HCT116 (cell line): ENCODE results near the gene XYLT1. TPM values are rescaled to one million over a fixed set of nuclear protein-coding genes. Genes with fewer than 3 reads are reported as not detected.

Source experiments
- ATAC-seq: fragments of 200-7000 bp; cut with Tn5 transposase; 2 replicates; pipeline ENCODE4 v1.9.1; 2020; ENCODE audit warnings: mild to moderate bottlenecking, moderate library complexity
- BruUV-seq: library from RNA; stranded (reverse); fragments of 400-500 nt; replicated peaks from 2 replicates; lab custom pipeline; 2021; lab: Mats Ljungman, UMichigan
- CTCF ChIA-PET: fragments of 300-600 bp; sonication (Branson Sonifier 250); formaldehyde crosslinking; loops from one replicate; lab custom pipeline; 2021; ENCODE audit warnings: antibody characterized with exemption; lab: Charles Lee
- POLR2A ChIA-PET: fragments of 300-600, 350-600 bp; sonication (Branson Sonifier 250); formaldehyde crosslinking; loops from one replicate; lab custom pipeline; 2021; ENCODE audit warnings: antibody characterized with exemption; lab: Charles Lee
- RAD21 ChIA-PET, 2 experiments: fragments of 300-600 bp; sonication (Branson Sonifier 250); formaldehyde crosslinking; loops; one replicate each; lab custom pipeline; 2023; ENCODE audit warnings: low total read pairs in 2 of 2; ENCODE audit not compliant: uncharacterized antibody in 2 of 2, unreplicated experiment in 2 of 2, low non-redundant PET in 1 of 2; lab: Charles Lee
- DNase-seq: peaks from one replicate; pipeline ENCODE4 v3.0.0-alpha.2; 2010; ENCODE audit warnings: low read depth, low spot score
- H2AFZ ChIP-seq: fragments of 200-600 bp; shearing (Covaris generic), sonication (generic); 2 replicates; pipeline ENCODE4 v1.6.1; 2017; ENCODE audit warnings: low read depth, mixed run types, mixed read lengths, antibody characterized with exemption, low read length; ENCODE audit not compliant: poor library complexity, severe bottlenecking
- H3K27ac ChIP-seq: 2 replicates; pipeline ENCODE4 v1.5.1; 2012; ENCODE audit warnings: low read depth, low read length
- H3K27me3 ChIP-seq: fragments of 200-600 bp; sonication (generic); 2 replicates; pipeline ENCODE4 v1.6.1; 2016; ENCODE audit warnings: mixed run types, low read length, mixed read lengths; ENCODE audit not compliant: insufficient read depth
- H3K36me3 ChIP-seq, 2 experiments: fragments of 200-500 bp in 1 of 2; fragments of 200-600 bp in 1 of 2; sonication (Bioruptor generic) in 1 of 2; sonication (generic) in 1 of 2; 2 replicates each; pipeline versions ENCODE4 v1.5.1 to v1.6.1; 2014 to 2016; ENCODE audit warnings: low read length in 2 of 2, inconsistent platforms in 1 of 2, mixed read lengths in 1 of 2, mixed run types in 1 of 2; ENCODE audit not compliant: insufficient read depth in 2 of 2, control insufficient read depth in 1 of 2
- H3K4me1 ChIP-seq, 2 experiments: fragments of 200-600 bp in 1 of 2; sonication (generic) in 1 of 2; 2 replicates each; pipeline versions ENCODE4 v1.5.1 to v1.6.1; 2012 to 2017; ENCODE audit warnings: low read length in 2 of 2, inconsistent platforms in 1 of 2, mild to moderate bottlenecking in 1 of 2, mixed read lengths in 1 of 2, mixed run types in 1 of 2, moderate library complexity in 1 of 2; ENCODE audit not compliant: insufficient read depth in 2 of 2, control insufficient read depth in 1 of 2
- H3K4me2 ChIP-seq: fragments of 200-600 bp; sonication (generic); 2 replicates; pipeline ENCODE4 v1.6.1; 2017; ENCODE audit warnings: mixed run types, low read length, mixed read lengths
- H3K4me3 ChIP-seq, 2 experiments: fragments of 200-600 bp in 1 of 2; sonication (generic) in 1 of 2; replicated peaks in 1 of 2; 2 replicates each; pipeline ENCODE4 v1.5.1; 2011 to 2016; ENCODE audit warnings: low read length in 2 of 2, control low read depth in 1 of 2, low read depth in 1 of 2, mild to moderate bottlenecking in 1 of 2, mixed read lengths in 1 of 2, mixed run types in 1 of 2
- H3K79me2 ChIP-seq: fragments of 200-600 bp; sonication (generic); 2 replicates; pipeline ENCODE4 v1.6.1; 2017; ENCODE audit warnings: mild to moderate bottlenecking, mixed run types, low read length, moderate library complexity, mixed read lengths; ENCODE audit not compliant: insufficient read depth
- H3K9ac ChIP-seq: fragments of 200-600 bp; sonication (generic); 2 replicates; pipeline ENCODE4 v1.6.1; 2016; ENCODE audit warnings: low read length, mixed read lengths
- H3K9me2 ChIP-seq: fragments of 200-600 bp; sonication (generic), shearing (Covaris generic); 2 replicates; pipeline ENCODE4 v1.6.1; 2017; ENCODE audit warnings: mixed run types, mild to moderate bottlenecking, moderate library complexity; ENCODE audit not compliant: insufficient read depth
- H3K9me3 ChIP-seq, 2 experiments: fragments of 200-500 bp in 1 of 2; fragments of 200-600 bp in 1 of 2; sonication (Bioruptor generic) in 1 of 2; sonication (generic) in 1 of 2; 2 replicates each; pipeline ENCODE4 v1.6.1; 2014 to 2017; ENCODE audit warnings: low read length in 2 of 2, mixed read lengths in 2 of 2, inconsistent platforms in 1 of 2, low read depth in 1 of 2, mild to moderate bottlenecking in 1 of 2, mixed run types in 1 of 2, moderate library complexity in 1 of 2; ENCODE audit not compliant: control insufficient read depth in 1 of 2, insufficient read depth in 1 of 2
- H4K20me1 ChIP-seq: fragments of 200-600 bp; sonication (generic), shearing (Covaris generic); 2 replicates; pipeline ENCODE4 v1.6.1; 2017; ENCODE audit warnings: mixed run types, mild to moderate bottlenecking, moderate library complexity; ENCODE audit not compliant: insufficient read depth
- ATF3 ChIP-seq: IDR thresholded peaks from 2 replicates; pipeline ENCODE4 v1.6.1; 2012
- CEBPB ChIP-seq: IDR thresholded peaks from 2 replicates; pipeline ENCODE4 v1.6.1; 2012; ENCODE audit warnings: low read depth
- EGR1 ChIP-seq: IDR thresholded peaks from 2 replicates; pipeline ENCODE4 v1.6.1; 2012; ENCODE audit warnings: low read depth
- ELF1 ChIP-seq: IDR thresholded peaks from 2 replicates; pipeline ENCODE4 v1.6.1; 2012; ENCODE audit warnings: low read depth, borderline replicate concordance
- FOSL1 ChIP-seq: IDR thresholded peaks from 2 replicates; pipeline ENCODE4 v1.6.1; 2012; ENCODE audit warnings: low read depth
- JUND ChIP-seq: IDR thresholded peaks from 2 replicates; pipeline ENCODE4 v1.6.1; 2012
- POLR2A ChIP-seq: IDR thresholded peaks from 2 replicates; pipeline ENCODE4 v1.7.0; 2011; ENCODE audit warnings: borderline replicate concordance; ENCODE audit not compliant: insufficient read depth, insufficient read length; ENCODE audit errors: extremely low read depth
- POLR2AphosphoS5 ChIP-seq: IDR thresholded peaks from 2 replicates; pipeline ENCODE4 v1.6.1; 2011; ENCODE audit warnings: mild to moderate bottlenecking, low read depth, low read length, moderate library complexity
- ZFX ChIP-seq: fragments of 450-650 bp; IDR thresholded peaks from 2 replicates; pipeline ENCODE4 v1.6.1; 2017
- ZNF274 ChIP-seq: fragments of 200-500 bp; sonication (Bioruptor generic); IDR thresholded peaks from 2 replicates; pipeline ENCODE4 v1.6.1; 2014; ENCODE audit warnings: mild to moderate bottlenecking, low read depth, low read length, inconsistent platforms
- intact Hi-C: fragments of 100-400 bp; cut with micrococcal nuclease; formaldehyde crosslinking; loops from 2 replicates; pipeline ENCODE4 v1.10.0; 2022
- total RNA-seq: library from RNA; stranded (reverse); gene quantifications from one replicate; pipeline ENCODE4 v1.2.1, GENCODE V29; 2021; ENCODE audit not compliant: unreplicated experiment
- TF ChIP-seq, protein P1 (sequence below): IDR thresholded peaks from 2 replicates; pipeline ENCODE4 v1.6.1; 2011; ENCODE audit warnings: mild to moderate bottlenecking, low read length, moderate library complexity; ENCODE audit not compliant: insufficient replicate concordance; ENCODE audit errors: extremely low read depth

The XYLT1 gene
- total RNA-seq, 1 experiment from 2014 or later, result 4.5 TPM

- H3K79me2 ChIP-seq, result no peaks in the 10 kb centered on the region
- no peak overlapping the region for H2AFZ ChIP-seq
- RAD21 ChIA-PET, result no interaction called here
- H3K4me2 ChIP-seq, result no peak overlapping the region
- DNase-seq (no peak), ATAC-seq (no peak)
- H3K4me3 ChIP-seq, result no peak overlapping the region
- no peak overlapping the region for H3K9ac ChIP-seq
- peaks cover 8% of the 10 kb centered on the region; the same call in 1 of the 2 replicates for H3K27me3 ChIP-seq
- H3K9me2 ChIP-seq, result no peaks in the 10 kb centered on the region
- intact Hi-C loops, result no loop called here
- no peak overlapping the region for H3K27ac ChIP-seq
- BruUV-seq, result no TSS peak
- CTCF ChIA-PET, result no interaction called here
- H3K36me3 ChIP-seq, result no peaks in the 10 kb centered on the region
- H3K9me3 ChIP-seq, result no peaks in the 10 kb centered on the region
- H3K4me1 ChIP-seq, result no peaks in the 10 kb centered on the region
- TF ChIP-seq ZNF274 (no peak), FOSL1 (no peak)
- H4K20me1 ChIP-seq, result no peaks in the 10 kb centered on the region
- POLR2A ChIA-PET, result no interaction called here
These were observed 174.3 kb downstream of the XYLT1 start for GRCh38 chr16:17296431-17296830.

DNA sequence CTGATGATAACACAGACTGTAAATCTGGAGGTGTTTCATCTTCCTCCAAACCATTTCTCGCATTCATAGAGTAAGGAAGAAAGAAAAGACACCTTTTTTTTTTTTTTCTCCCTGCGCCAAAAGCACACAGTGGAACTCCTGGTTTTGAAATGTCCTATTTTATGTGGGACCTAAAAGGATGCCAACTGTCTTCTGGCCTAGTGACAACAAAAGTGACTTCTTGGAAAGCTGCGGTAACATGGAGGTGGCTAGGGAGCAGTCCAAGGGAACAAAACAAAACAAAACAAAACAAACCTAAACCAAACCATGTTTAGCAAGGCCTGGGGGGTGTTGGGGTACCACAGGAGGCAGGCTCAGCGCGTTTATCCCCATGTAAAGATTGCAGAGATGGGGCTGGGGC is 174.8 kb downstream of the XYLT1 start:
- no peak overlapping the region for H3K4me3 ChIP-seq
- ChIA-PET POLR2A (no interaction called here), CTCF (no interaction called here), RAD21 (no interaction called here)
- H3K79me2 ChIP-seq, result no peaks in the 10 kb centered on the region
- H3K9me2 ChIP-seq, result no peaks in the 10 kb centered on the region
- H4K20me1 ChIP-seq, result no peaks in the 10 kb centered on the region
- H3K9ac ChIP-seq, result no peak overlapping the region
- H2AFZ ChIP-seq, result no peak overlapping the region
- ATAC-seq (no peak), DNase-seq (no peak)
- intact Hi-C loops, result no loop called here
- no peak overlapping the region for H3K4me2 ChIP-seq
- BruUV-seq, result no TSS peak
- no peaks in the 10 kb centered on the region for H3K4me1 ChIP-seq
- H3K36me3 ChIP-seq, result no peaks in the 10 kb centered on the region
- no peaks in the 10 kb centered on the region for H3K9me3 ChIP-seq
- H3K27ac ChIP-seq, result no peak overlapping the region
- peaks cover 8% of the 10 kb centered on the region; the same call in 1 of the 2 replicates for H3K27me3 ChIP-seq
- TF ChIP-seq EGR1, result no peak
- TF ChIP-seq, all 23 proteins: peak for 0

DNA sequence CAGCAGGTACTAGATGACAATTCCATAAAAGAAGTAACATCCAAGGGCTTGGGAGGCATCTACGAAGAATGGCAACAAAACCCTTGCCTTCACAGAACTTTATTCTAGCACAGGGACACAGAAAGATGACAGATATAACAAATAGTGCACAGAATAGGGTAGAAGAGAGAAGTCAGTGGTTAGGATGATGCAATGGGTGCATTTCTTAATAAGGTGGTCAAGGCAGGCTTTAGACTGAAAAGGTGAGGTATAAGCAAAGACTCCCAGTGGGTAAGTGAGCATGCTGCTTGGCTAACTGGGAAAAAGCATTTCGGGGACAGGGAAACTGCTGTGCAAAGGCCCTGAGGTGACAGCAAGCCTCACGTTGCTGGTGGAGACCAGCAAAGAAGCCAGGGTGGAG is 175.9 kb downstream of the XYLT1 start:
- no peaks in the 10 kb centered on the region for H3K79me2 ChIP-seq

More for the DNA sequence above, 175.9 kb downstream of the XYLT1 start:
- H4K20me1 ChIP-seq, result no peaks in the 10 kb centered on the region
- DNase-seq (no peak), ATAC-seq (no peak)
- TF ChIP-seq CEBPB, result no peak
- TF ChIP-seq ATF3, result no peak
- TF ChIP-seq POLR2AphosphoS5, result no peak
- TF ChIP-seq, protein P1, sequence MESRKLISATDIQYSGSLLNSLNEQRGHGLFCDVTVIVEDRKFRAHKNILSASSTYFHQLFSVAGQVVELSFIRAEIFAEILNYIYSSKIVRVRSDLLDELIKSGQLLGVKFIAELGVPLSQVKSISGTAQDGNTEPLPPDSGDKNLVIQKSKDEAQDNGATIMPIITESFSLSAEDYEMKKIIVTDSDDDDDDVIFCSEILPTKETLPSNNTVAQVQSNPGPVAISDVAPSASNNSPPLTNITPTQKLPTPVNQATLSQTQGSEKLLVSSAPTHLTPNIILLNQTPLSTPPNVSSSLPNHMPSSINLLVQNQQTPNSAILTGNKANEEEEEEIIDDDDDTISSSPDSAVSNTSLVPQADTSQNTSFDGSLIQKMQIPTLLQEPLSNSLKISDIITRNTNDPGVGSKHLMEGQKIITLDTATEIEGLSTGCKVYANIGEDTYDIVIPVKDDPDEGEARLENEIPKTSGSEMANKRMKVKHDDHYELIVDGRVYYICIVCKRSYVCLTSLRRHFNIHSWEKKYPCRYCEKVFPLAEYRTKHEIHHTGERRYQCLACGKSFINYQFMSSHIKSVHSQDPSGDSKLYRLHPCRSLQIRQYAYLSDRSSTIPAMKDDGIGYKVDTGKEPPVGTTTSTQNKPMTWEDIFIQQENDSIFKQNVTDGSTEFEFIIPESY, result no peak
- TF ChIP-seq JUND, result no peak
- no peak for TF ChIP-seq ZFX
- TF ChIP-seq ELF1, result no peak
- TF ChIP-seq POLR2A, result no peak
- no peak overlapping the region for H2AFZ ChIP-seq
- CTCF ChIA-PET, result no interaction called here
- BruUV-seq, result no TSS peak
- H3K27me3 ChIP-seq, result peaks cover 8% of the 10 kb centered on the region; the same call in 1 of the 2 replicates
- POLR2A ChIA-PET, result no interaction called here
- H3K9me3 ChIP-seq, result no peaks in the 10 kb centered on the region
- H3K9ac ChIP-seq, result no peak overlapping the region
- H3K4me1 ChIP-seq, result no peaks in the 10 kb centered on the region
- H3K36me3 ChIP-seq, result no peaks in the 10 kb centered on the region
- H3K4me3 ChIP-seq, result no peak overlapping the region
- H3K9me2 ChIP-seq, result no peaks in the 10 kb centered on the region
- intact Hi-C loops, result no loop called here
- RAD21 ChIA-PET, result no interaction called here
- H3K27ac ChIP-seq, result no peak overlapping the region
- no peak overlapping the region for H3K4me2 ChIP-seq
